ENCODE measurements around the gene PRR3.

GRCh38 chr6:30591008-30591407 lies 33.9 kb downstream of the PRR3 start:
- no peak for TF ChIP-seq POLR2A (IDR thresholded peaks at IDR 0.05)
- TF ChIP-seq CTCF (IDR thresholded peaks at IDR 0.05), result no peak

Data from gastroesophageal sphincter (tissue), 3 donors.